WTC11 (cell line): ENCODE results near the gene NSD1.

Experiments used
- IRF1 ChIP-seq: sonication (generic); formaldehyde crosslinking; IDR thresholded peaks from 2 replicates; pipeline ENCODE4 v1.8.0; 2023; ENCODE audit warnings: missing genetic modification reagents
- RELA ChIP-seq: sonication (generic); formaldehyde crosslinking; IDR thresholded peaks from 2 replicates; pipeline ENCODE4 v1.8.1; 2022; ENCODE audit warnings: missing genetic modification reagents, mild to moderate bottlenecking, borderline replicate concordance

- TF ChIP-seq IRF1 (CRISPR knock-in tag) = no peak
- no peak for TF ChIP-seq RELA (CRISPR knock-in tag)
These were observed 2.6 kb upstream of the NSD1 start for GRCh38 chr5:177131019-177131320.
